Transverse colon (tissue), 4 donors: Measurements from ENCODE around the gene FAM217A.

Experiments
- POLR2A ChIP-seq: fragments of 450-650 bp; IDR thresholded peaks from one replicate; pipeline ENCODE4 v1.6.1; 2016; ENCODE audit warnings: antibody characterized with exemption, mild to moderate bottlenecking, moderate library complexity
- POLR2AphosphoS5 ChIP-seq, 3 donors: sonication (generic); formaldehyde crosslinking; IDR thresholded peaks; one replicate each; pipeline ENCODE4 v1.6.1; 2016; ENCODE audit warnings: antibody characterized with exemption in 3 of 3
- TF ChIP-seq, protein P1 (sequence below), 5 experiments: fragments of 200-600 bp in 3 of 5; fragments of 450-650 bp in 2 of 5; sonication (generic) in 3 of 5; IDR thresholded peaks; 1 replicate in 2 of 5; 2 replicates in 3 of 5; pipeline ENCODE4 v1.5.1; 2016 to 2017; ENCODE audit warnings: antibody characterized with exemption in 5 of 5, inconsistent platforms in 3 of 5, mild to moderate bottlenecking in 2 of 5, moderate library complexity in 1 of 5

DNA sequence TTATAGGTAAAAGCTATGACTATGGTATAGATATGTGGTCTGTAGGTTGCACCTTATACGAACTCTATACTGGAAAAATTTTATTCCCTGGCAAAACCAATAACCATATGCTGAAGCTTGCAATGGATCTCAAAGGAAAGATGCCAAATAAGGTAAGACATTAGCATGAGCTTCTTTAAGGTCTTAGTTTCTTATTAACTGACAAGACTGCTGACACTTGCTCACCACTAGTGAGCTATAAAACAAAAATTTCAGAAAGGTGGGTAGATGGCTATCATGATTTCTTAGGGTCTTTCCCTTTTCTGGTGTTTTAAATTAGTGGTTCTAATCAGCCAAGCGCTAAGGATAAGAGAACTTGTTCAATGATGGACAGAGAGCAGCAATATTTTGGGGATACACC, 21.9 kb downstream of the FAM217A start:
- TF ChIP-seq, protein P1, sequence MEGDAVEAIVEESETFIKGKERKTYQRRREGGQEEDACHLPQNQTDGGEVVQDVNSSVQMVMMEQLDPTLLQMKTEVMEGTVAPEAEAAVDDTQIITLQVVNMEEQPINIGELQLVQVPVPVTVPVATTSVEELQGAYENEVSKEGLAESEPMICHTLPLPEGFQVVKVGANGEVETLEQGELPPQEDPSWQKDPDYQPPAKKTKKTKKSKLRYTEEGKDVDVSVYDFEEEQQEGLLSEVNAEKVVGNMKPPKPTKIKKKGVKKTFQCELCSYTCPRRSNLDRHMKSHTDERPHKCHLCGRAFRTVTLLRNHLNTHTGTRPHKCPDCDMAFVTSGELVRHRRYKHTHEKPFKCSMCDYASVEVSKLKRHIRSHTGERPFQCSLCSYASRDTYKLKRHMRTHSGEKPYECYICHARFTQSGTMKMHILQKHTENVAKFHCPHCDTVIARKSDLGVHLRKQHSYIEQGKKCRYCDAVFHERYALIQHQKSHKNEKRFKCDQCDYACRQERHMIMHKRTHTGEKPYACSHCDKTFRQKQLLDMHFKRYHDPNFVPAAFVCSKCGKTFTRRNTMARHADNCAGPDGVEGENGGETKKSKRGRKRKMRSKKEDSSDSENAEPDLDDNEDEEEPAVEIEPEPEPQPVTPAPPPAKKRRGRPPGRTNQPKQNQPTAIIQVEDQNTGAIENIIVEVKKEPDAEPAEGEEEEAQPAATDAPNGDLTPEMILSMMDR (IDR thresholded peaks at IDR 0.05) = no peak
- TF ChIP-seq POLR2AphosphoS5 (IDR thresholded peaks at IDR 0.05) (no peak), POLR2A (no peak)
